OCI-LY7 (cell line): Measurements from ENCODE around the gene CST6.

Experiments
- CTCF ChIP-seq: fragments of 200-600 bp; sonication (generic); conservative IDR thresholded peaks from 2 replicates; pipeline ENCODE4 v1.5.1; 2014; ENCODE audit warnings: mild to moderate bottlenecking, antibody characterized with exemption, low read length, moderate library complexity, mixed read lengths
- EZH2phosphoT487 ChIP-seq: fragments of 200-600 bp; sonication (generic); IDR thresholded peaks from 2 replicates; pipeline ENCODE4 v1.6.1; 2018; ENCODE audit warnings: low read depth, borderline replicate concordance, mild to moderate bottlenecking, mixed run types, antibody characterized with exemption, low read length, moderate library complexity, mixed read lengths

- TF ChIP-seq CTCF: no peak
- no peak for TF ChIP-seq EZH2phosphoT487
Observed at GRCh38 chr11:66013762-66014100, 1.9 kb downstream of the CST6 start.
